Astrocyte of the cerebellum (primary cell): ENCODE measurements around the gene ABCC5.

Source experiments
- DNase-seq: peaks from one replicate; pipeline ENCODE4 v3.0.0-alpha.2; 2011; ENCODE audit warnings: low read depth
- H3K4me3 ChIP-seq: 2 replicates; pipeline ENCODE4 v1.5.1; 2011; ENCODE audit warnings: mild to moderate bottlenecking, low read depth, low read length, moderate library complexity
- CTCF ChIP-seq: IDR thresholded peaks from 2 replicates; pipeline ENCODE4 v1.5.1; 2012; ENCODE audit warnings: low read length, low read depth, moderate library complexity, mild to moderate bottlenecking; ENCODE audit errors: missing control alignments
- in situ Hi-C: cut with HindIII; loops from 2 replicates; pipeline ENCODE4 v1.10.0; 2017; ENCODE audit warnings: low sequenced_read_pairs

Gene ABCC5

GRCh38 chr3:183895774-183896173 is 121.9 kb downstream of the ABCC5 start:
- no peak overlapping the region for H3K4me3 ChIP-seq
- in situ Hi-C loops: loop anchor here (10.0 to 25.0 kb wide), 2 partner anchors 119 to 342 kb away; partner anchors contain the start of genes ABCC5, ALG3, EEF1AKMT4 and VWA5B2
- TF ChIP-seq CTCF: no peak
- no peak for DNase-seq

GRCh38 chr3:183895296-183895695 is 122.4 kb downstream of the ABCC5 start:
- peak; percentile 85 for TF ChIP-seq CTCF
- DNase-seq: peak; percentile 24
- in situ Hi-C loops: loop anchor here (10.0 to 25.0 kb wide), 2 partner anchors 120 to 342 kb away; partner anchors contain the start of genes ABCC5, ALG3, EEF1AKMT4 and VWA5B2
- H3K4me3 ChIP-seq: no peak overlapping the region

- H3K4me3 ChIP-seq: no peak overlapping the region
- DNase-seq: no peak
- in situ Hi-C loops: loop anchor here (10.0 to 25.0 kb wide), 2 partner anchors 122 to 345 kb away; partner anchors contain the start of genes ABCC5, ALG3, EEF1AKMT4 and VWA5B2
- no peak for TF ChIP-seq CTCF
Measured at GRCh38 chr3:183892610-183893214, 125.0 kb downstream of the ABCC5 start.

- no peak overlapping the region for H3K4me3 ChIP-seq
- no peak for TF ChIP-seq CTCF
- no peak for DNase-seq
- in situ Hi-C loops: loop anchor here (25.0 kb wide), 1 partner anchor 352 kb away; the partner anchor contains the start of genes ALG3, EEF1AKMT4 and VWA5B2
Measured at GRCh38 chr3:183885766-183886165, 131.9 kb downstream of the ABCC5 start.

GRCh38 chr3:183884427-183885296 is 133.0 kb downstream of the ABCC5 start, which contains the start of gene PARL:
Gene PARL, minus strand, starts transcription at chr3:183884880. Its CDS starts 34 bp downstream, at chr3:183884846.
- peak within 1 kb of the TSS; percentile 78 for H3K4me3 ChIP-seq
- peak; percentile 91 for TF ChIP-seq CTCF
- in situ Hi-C loops: loop anchor here (25.0 kb wide), 1 partner anchor 353 kb away; the partner anchor contains the start of genes ALG3, EEF1AKMT4 and VWA5B2
- DNase-seq: peak; percentile 70

GRCh38 chr3:183884097-183884426 is 133.6 kb downstream of the ABCC5 start:
- DNase-seq: no peak
- no peak for TF ChIP-seq CTCF
- peak overlapping the region; percentile 78 for H3K4me3 ChIP-seq
- in situ Hi-C loops: loop anchor here (25.0 kb wide), 1 partner anchor 353 kb away; the partner anchor contains the start of genes ALG3, EEF1AKMT4 and VWA5B2
